Measurements from ENCODE around the gene OR5B12.

DNA sequence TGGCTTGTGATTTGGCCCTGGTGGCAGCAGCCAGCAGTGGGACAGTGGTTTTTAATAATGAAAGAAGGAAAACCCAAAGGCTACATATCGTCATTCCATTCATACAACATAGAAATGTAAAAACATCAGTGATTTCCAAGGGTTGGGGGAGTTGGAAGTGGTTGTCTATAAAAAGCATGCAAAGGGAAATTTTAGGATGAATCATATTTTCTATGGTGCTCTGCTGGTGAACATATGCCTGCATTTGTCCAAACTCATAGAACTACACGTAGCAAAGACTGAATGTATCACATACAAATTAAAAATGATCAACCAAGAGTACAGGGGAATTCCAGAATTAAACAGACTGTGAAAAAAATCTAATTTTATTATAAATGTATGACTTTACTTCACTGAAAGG lies 46.5 kb downstream of the OR5B12 start:
- no peak for TF ChIP-seq POLR2A (IDR thresholded peaks at IDR 0.05)
- TF ChIP-seq, protein P1, sequence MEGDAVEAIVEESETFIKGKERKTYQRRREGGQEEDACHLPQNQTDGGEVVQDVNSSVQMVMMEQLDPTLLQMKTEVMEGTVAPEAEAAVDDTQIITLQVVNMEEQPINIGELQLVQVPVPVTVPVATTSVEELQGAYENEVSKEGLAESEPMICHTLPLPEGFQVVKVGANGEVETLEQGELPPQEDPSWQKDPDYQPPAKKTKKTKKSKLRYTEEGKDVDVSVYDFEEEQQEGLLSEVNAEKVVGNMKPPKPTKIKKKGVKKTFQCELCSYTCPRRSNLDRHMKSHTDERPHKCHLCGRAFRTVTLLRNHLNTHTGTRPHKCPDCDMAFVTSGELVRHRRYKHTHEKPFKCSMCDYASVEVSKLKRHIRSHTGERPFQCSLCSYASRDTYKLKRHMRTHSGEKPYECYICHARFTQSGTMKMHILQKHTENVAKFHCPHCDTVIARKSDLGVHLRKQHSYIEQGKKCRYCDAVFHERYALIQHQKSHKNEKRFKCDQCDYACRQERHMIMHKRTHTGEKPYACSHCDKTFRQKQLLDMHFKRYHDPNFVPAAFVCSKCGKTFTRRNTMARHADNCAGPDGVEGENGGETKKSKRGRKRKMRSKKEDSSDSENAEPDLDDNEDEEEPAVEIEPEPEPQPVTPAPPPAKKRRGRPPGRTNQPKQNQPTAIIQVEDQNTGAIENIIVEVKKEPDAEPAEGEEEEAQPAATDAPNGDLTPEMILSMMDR (IDR thresholded peaks at IDR 0.05): no peak

Data from Peyer's patch (tissue), 4 donors.